ENCODE measurements around the gene SECISBP2.
A peak's percentile ranks its signal among the peaks of the same experiment; 100 is the strongest.
"Not testable (repeated sequence)": the region's sequence is repeated elsewhere in the genome, so short reads cannot be mapped to it uniquely, and the experiment has no call there.

Gene SECISBP2
- total RNA-seq, result 26.7 to 48.5 (median 36.8) reads per million in 18 experiments

GRCh38 chr9:89318123-89319014, at the start of gene SECISBP2:
Gene SECISBP2, plus strand, starts transcription at chr9:89318500. Its CDS starts 77 bp downstream, at chr9:89318577.
- peak; percentile 96 to 98 for DNase-seq

GRCh38 chr9:89273528-89274279, 44.6 kb upstream of the SECISBP2 start:
- DNase-seq, result no peak

DNA sequence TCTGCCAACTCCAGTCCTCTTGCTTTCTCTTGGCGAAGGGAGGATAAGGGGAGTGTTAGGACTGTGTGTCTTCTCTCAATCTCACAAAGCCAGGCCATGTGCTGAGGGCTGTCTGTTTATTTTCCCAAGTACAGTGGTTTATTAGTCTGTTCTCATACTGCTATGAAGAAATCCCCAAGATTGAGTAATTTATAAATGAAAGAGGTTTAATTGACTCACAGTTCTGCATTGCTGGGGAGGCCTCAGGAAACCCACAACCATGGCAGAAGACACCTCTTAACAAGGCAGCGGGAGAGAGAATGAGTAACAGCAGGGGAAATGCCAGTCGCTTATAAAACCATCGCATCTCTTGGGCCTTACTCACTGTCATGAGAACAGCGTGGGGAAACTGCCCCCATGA, 43.5 kb upstream of the SECISBP2 start:
- no peak for DNase-seq

- not testable (repeated sequence) for DNase-seq
Measured at GRCh38 chr9:89276040-89276439, 42.3 kb upstream of the SECISBP2 start.

GRCh38 chr9:89277043-89277442, 41.3 kb upstream of the SECISBP2 start:
- DNase-seq, result no peak

- DNase-seq, result no peak
Measured at GRCh38 chr9:89277454-89277853, 40.8 kb upstream of the SECISBP2 start.

DNA sequence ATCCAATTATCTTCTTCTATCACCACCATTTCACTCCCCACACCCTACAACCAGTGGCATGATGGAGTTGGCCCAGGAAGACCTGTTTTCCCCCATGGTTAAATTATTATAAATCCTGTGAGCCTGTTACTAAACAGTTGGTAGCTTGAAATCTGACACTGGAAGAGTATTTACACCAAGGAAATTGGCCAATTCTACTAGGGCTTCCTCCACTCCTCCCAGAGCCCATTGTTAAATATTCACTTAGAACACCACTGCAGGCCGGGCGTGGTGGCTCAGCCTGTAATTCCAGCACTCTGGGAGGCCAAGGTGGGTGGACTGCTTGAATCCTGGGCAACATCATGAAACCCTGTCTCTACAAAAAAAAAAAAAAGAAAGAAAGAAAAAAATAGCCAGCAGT, 39.7 kb upstream of the SECISBP2 start:
- DNase-seq, result no peak

DNA sequence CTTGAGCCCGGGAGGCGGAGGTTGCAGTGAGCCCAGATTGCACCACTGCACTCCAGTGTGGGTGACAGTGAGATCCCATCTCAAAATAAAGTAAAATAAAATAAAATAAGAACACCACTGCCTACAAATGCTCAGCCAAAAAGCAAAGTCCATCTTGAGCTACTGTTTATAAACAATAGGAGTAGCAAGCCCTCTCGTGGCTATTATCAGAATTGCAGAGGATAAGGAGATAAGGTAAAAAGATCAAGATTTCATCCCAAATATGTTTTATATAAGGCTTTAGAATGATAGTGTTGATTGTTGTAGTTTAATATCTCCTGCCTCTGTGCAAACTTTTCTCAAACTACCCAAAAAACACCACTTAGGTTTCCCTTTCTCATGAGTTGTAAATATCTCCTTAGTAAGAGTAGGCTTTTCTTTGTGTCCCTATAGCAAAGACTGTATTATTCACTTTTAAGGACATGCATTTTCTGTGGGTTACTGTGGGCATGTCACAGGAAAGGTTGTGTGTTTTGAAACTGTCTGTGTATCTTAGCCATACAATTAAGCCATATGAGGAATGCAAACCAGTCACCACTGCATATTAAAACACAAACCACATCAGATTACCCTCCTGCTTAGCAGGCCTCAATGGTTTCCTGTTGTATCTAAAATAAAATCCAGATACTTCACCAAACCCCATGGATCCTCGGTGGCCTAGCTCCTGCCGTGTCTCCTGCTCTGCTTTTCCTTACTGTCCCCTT, 39.1 kb upstream of the SECISBP2 start:
- peak; percentile 48 to 62 for DNase-seq

GRCh38 chr9:89281106-89281505, 37.2 kb upstream of the SECISBP2 start:
- no peak for DNase-seq

DNA sequence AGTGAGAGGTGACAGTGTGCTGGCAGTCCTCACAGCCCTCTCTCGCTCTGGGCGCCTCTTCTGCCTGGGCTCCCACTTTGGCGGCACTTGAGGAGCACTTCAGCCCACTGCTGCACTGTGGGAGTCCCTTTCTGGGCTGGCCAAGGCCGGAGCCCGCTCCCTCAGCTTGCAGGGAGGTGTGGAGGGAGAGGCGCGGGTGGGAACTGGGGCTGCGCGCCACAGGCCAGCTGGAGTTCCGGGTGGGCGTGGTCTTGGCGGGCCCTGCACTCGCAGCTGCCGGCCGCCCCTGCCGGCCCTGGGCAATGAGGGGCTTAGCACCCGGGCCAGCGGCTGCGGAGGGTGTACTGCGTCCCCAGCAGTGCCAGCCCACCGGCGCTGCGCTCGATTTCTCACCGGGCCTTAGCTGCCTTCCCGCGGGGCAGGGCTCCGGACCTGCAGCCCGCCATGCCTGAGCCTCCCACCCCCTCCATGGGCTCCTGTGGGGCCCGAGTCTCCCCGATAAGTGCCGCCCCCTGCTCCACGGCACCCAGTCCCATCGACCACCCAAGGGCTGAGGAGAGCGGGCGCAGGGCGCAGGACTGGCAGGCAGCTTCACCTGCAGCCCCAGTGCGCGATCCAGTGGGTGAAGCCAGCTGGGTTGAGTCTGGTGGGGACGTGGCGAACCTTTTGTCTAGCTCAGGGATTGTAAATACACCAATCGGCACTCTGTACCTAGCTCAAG, 35.9 kb upstream of the SECISBP2 start:
- DNase-seq, result peak in 1 of 2 donors; percentile 4

DNA sequence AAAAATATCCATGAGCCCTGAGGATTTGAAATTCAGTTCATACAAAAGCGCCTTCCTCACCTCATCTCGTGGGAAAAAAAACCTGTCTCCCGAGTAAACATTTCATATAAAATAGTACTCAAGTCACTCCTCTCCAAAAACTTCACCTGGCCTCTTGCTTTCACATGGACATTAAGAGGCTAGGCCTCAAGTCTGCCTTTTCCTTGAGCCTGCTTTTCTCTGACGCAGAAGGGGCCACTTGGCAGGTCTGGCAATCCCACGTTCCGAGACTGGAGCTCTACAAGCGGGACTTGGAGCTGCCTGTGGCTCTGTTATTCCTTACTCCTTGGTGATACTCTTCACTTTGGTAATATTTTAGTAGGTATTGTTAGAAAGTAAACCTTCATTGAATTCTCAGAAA, 34.2 kb upstream of the SECISBP2 start:
- DNase-seq, result no peak

GRCh38 chr9:89291741-89292140, 26.6 kb upstream of the SECISBP2 start:
- no peak for DNase-seq

DNA sequence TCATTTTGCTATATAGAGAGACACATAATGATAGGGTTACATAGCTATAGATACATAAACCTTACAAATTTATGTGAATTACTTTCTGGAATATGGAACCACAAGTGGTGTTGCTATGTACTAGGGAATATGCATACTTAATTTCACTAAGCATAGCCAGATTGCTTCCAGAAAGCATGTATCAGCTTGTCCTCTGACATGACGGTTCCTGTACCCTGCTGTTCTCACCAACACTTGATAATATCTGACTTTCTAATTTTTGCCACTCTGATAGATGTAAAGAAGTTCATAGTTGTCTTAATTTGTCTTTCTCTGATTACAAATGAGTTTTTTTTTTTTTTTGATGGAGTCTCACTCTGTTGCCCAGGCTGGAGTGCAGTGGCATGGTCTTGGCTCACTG, 25.3 kb upstream of the SECISBP2 start:
- no peak for DNase-seq

- no peak for DNase-seq
Measured at GRCh38 chr9:89295400-89295799, 22.9 kb upstream of the SECISBP2 start.

DNA sequence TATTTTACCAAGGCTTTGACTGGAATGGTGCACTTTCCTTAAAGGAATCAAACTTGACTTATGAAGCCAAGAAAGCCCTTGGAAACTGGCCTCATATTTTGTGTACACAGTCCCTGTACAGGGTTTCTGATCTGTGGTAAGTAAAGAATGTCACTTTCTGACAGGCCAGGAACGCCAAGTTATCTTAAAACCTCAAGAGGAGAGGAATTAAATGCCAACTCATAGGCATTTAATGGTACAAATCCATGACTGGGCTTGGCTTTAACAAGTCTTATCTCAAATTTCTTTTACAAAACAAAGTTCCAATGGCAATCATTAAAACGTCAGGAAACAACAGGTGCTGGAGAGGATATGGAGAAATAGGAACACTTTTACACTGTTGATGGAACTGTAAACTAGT, 16.3 kb upstream of the SECISBP2 start:
- DNase-seq, result not testable (repeated sequence)

DNA sequence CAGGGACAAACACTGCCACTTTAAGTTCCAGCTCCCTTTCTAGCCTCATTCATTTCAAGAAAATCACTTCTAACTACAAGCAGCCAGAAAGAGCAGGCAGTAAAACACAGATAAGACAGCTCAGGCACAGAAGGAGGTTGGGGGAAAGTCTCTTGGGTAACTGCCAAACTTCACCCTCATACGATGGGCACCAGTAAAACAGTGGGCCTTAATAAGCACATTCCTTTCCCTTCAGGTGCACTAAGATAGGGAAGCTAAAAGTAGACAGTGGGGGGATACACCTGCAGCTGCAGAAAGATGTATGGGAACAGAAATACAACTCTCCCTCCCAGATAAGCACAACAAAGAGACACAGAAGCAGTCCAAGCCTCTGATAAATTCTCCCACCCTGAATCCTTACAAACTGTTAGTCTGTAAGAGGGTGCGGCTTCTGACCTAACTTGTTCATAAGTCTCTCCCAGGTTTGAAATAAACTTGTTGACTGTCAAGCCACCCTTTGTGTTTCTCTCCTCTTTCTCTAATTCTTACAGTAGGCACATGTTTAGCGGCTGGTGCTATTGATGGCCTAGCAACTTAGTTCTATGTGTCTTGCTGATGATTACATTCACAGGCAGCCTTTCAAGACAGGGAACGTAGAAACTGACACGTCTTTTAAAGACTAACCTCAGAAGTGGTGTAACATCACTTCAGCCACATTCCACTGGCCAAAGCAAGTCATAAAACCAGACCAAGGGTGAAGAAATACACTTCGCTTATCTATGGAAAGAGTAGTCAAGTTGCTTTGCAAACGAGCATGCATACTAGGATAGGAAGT, 14.1 kb upstream of the SECISBP2 start:
- no peak for DNase-seq

GRCh38 chr9:89304834-89305188, 13.5 kb upstream of the SECISBP2 start:
- DNase-seq, result no peak

DNA sequence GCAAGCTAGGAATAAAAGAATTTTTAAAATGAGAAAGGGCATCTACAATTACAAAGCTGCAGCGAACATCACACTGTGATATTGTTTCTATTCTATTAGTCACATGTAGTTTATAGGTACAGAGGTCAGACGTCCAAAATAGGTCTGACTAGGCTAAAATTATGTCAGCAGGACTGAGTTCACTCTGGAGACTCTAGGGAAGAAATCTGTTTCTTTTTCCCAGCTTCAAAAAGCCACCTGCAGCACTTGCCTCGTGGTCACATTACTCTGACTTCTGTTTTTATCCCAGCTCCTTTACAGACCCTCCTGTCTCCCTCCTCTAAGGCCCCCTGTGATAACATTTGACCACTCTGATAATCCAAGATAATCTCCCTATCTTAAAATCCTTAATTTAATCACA, 12.4 kb upstream of the SECISBP2 start:
- DNase-seq, result no peak

- DNase-seq, result no peak
Measured at GRCh38 chr9:89309166-89309565, 9.1 kb upstream of the SECISBP2 start.

DNA sequence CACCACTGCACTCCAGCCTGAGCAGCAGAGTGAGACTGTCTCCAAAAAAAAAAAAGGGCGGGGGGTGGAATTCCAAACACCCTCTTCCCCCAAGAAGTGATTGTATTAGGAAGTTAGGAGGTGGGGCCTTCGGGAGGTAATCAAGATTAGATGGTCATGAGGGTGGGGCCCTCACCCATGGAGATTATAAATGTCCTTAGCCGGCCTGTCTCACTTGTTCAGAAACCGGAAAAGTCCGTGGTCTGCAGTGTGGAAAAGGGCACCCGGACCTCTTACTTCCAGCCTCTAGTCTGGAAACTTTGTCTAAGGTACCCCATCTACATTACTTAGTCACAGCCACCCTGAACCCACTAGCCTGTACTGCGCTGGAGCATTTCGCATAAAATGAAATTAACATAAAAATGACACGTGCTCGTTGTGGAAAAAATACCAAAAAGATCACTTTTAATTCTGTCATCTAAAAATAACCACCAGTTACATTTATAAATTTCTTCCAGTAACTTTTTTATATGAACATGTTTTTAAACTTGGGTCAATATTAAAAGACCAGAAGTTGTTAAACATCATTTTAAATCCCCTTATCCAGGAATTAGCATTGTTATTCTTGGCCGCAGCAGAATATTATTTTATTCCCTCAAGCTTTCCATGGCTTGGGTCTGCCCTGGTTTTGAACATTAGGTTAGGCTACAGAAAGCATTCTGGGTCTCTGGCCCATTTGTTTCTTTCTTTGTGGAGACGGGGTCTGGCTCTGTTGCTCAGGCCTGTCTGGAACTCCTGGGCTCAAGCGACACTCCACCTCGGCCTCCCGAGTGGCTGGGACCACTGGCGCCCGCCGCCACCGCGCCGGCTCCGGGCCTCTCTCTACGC, 8.5 kb upstream of the SECISBP2 start:
- DNase-seq, result peak in 1 of 2 donors; percentile 6
